HCT116 (cell line): ENCODE data around the gene ZNF839. TPM values are rescaled to one million over a fixed set of nuclear protein-coding genes. Genes with fewer than 3 reads are reported as not detected.

ENCODE experiments used
- ATAC-seq: fragments of 200-7000 bp; cut with Tn5 transposase; 2 replicates; pipeline ENCODE4 v1.9.1; 2020; ENCODE audit warnings: mild to moderate bottlenecking, moderate library complexity
- BruUV-seq: library from RNA; stranded (reverse); fragments of 400-500 nt; replicated peaks from 2 replicates; lab custom pipeline; 2021; lab: Mats Ljungman, UMichigan
- CTCF ChIA-PET: fragments of 300-600 bp; sonication (Branson Sonifier 250); formaldehyde crosslinking; loops from one replicate; lab custom pipeline; 2021; ENCODE audit warnings: antibody characterized with exemption; lab: Charles Lee
- POLR2A ChIA-PET: fragments of 300-600, 350-600 bp; sonication (Branson Sonifier 250); formaldehyde crosslinking; loops from one replicate; lab custom pipeline; 2021; ENCODE audit warnings: antibody characterized with exemption; lab: Charles Lee
- RAD21 ChIA-PET, 2 experiments: fragments of 300-600 bp; sonication (Branson Sonifier 250); formaldehyde crosslinking; loops; one replicate each; lab custom pipeline; 2023; ENCODE audit warnings: low total read pairs in 2 of 2; ENCODE audit not compliant: uncharacterized antibody in 2 of 2, unreplicated experiment in 2 of 2, low non-redundant PET in 1 of 2; lab: Charles Lee
- DNase-seq: peaks from one replicate; pipeline ENCODE4 v3.0.0-alpha.2; 2010; ENCODE audit warnings: low read depth, low spot score
- H2AFZ ChIP-seq: fragments of 200-600 bp; shearing (Covaris generic), sonication (generic); 2 replicates; pipeline ENCODE4 v1.6.1; 2017; ENCODE audit warnings: low read depth, mixed run types, mixed read lengths, antibody characterized with exemption, low read length; ENCODE audit not compliant: poor library complexity, severe bottlenecking
- H3K27ac ChIP-seq: 2 replicates; pipeline ENCODE4 v1.5.1; 2012; ENCODE audit warnings: low read depth, low read length
- H3K27me3 ChIP-seq: fragments of 200-600 bp; sonication (generic); 2 replicates; pipeline ENCODE4 v1.6.1; 2016; ENCODE audit warnings: mixed run types, low read length, mixed read lengths; ENCODE audit not compliant: insufficient read depth
- H3K36me3 ChIP-seq, 2 experiments: fragments of 200-500 bp in 1 of 2; fragments of 200-600 bp in 1 of 2; sonication (Bioruptor generic) in 1 of 2; sonication (generic) in 1 of 2; 2 replicates each; pipeline versions ENCODE4 v1.5.1 to v1.6.1; 2014 to 2016; ENCODE audit warnings: low read length in 2 of 2, inconsistent platforms in 1 of 2, mixed read lengths in 1 of 2, mixed run types in 1 of 2; ENCODE audit not compliant: insufficient read depth in 2 of 2, control insufficient read depth in 1 of 2
- H3K4me1 ChIP-seq, 2 experiments: fragments of 200-600 bp in 1 of 2; sonication (generic) in 1 of 2; 2 replicates each; pipeline versions ENCODE4 v1.5.1 to v1.6.1; 2012 to 2017; ENCODE audit warnings: low read length in 2 of 2, inconsistent platforms in 1 of 2, mild to moderate bottlenecking in 1 of 2, mixed read lengths in 1 of 2, mixed run types in 1 of 2, moderate library complexity in 1 of 2; ENCODE audit not compliant: insufficient read depth in 2 of 2, control insufficient read depth in 1 of 2
- H3K4me2 ChIP-seq: fragments of 200-600 bp; sonication (generic); 2 replicates; pipeline ENCODE4 v1.6.1; 2017; ENCODE audit warnings: mixed run types, low read length, mixed read lengths
- H3K4me3 ChIP-seq, 2 experiments: fragments of 200-600 bp in 1 of 2; sonication (generic) in 1 of 2; replicated peaks in 1 of 2; 2 replicates each; pipeline ENCODE4 v1.5.1; 2011 to 2016; ENCODE audit warnings: low read length in 2 of 2, control low read depth in 1 of 2, low read depth in 1 of 2, mild to moderate bottlenecking in 1 of 2, mixed read lengths in 1 of 2, mixed run types in 1 of 2
- H3K79me2 ChIP-seq: fragments of 200-600 bp; sonication (generic); 2 replicates; pipeline ENCODE4 v1.6.1; 2017; ENCODE audit warnings: mild to moderate bottlenecking, mixed run types, low read length, moderate library complexity, mixed read lengths; ENCODE audit not compliant: insufficient read depth
- H3K9ac ChIP-seq: fragments of 200-600 bp; sonication (generic); 2 replicates; pipeline ENCODE4 v1.6.1; 2016; ENCODE audit warnings: low read length, mixed read lengths
- H3K9me2 ChIP-seq: fragments of 200-600 bp; sonication (generic), shearing (Covaris generic); 2 replicates; pipeline ENCODE4 v1.6.1; 2017; ENCODE audit warnings: mixed run types, mild to moderate bottlenecking, moderate library complexity; ENCODE audit not compliant: insufficient read depth
- H3K9me3 ChIP-seq, 2 experiments: fragments of 200-500 bp in 1 of 2; fragments of 200-600 bp in 1 of 2; sonication (Bioruptor generic) in 1 of 2; sonication (generic) in 1 of 2; 2 replicates each; pipeline ENCODE4 v1.6.1; 2014 to 2017; ENCODE audit warnings: low read length in 2 of 2, mixed read lengths in 2 of 2, inconsistent platforms in 1 of 2, low read depth in 1 of 2, mild to moderate bottlenecking in 1 of 2, mixed run types in 1 of 2, moderate library complexity in 1 of 2; ENCODE audit not compliant: control insufficient read depth in 1 of 2, insufficient read depth in 1 of 2
- H4K20me1 ChIP-seq: fragments of 200-600 bp; sonication (generic), shearing (Covaris generic); 2 replicates; pipeline ENCODE4 v1.6.1; 2017; ENCODE audit warnings: mixed run types, mild to moderate bottlenecking, moderate library complexity; ENCODE audit not compliant: insufficient read depth
- CEBPB ChIP-seq: IDR thresholded peaks from 2 replicates; pipeline ENCODE4 v1.6.1; 2012; ENCODE audit warnings: low read depth
- EZH2 ChIP-seq: fragments of 200-600 bp; sonication (generic); IDR thresholded peaks from 2 replicates; pipeline ENCODE4 v1.6.1; 2017; ENCODE audit warnings: antibody characterized with exemption, mixed run types
- EZH2phosphoT487 ChIP-seq: fragments of 200-600 bp; IDR thresholded peaks from 2 replicates; pipeline ENCODE4 v1.6.1; 2018; ENCODE audit warnings: antibody characterized with exemption, borderline replicate concordance
- POLR2A ChIP-seq: IDR thresholded peaks from 2 replicates; pipeline ENCODE4 v1.7.0; 2011; ENCODE audit warnings: borderline replicate concordance; ENCODE audit not compliant: insufficient read depth, insufficient read length; ENCODE audit errors: extremely low read depth
- SP1 ChIP-seq: IDR thresholded peaks from 2 replicates; pipeline ENCODE4 v1.6.1; 2012; ENCODE audit warnings: low read depth
- ZFX ChIP-seq: fragments of 450-650 bp; IDR thresholded peaks from 2 replicates; pipeline ENCODE4 v1.6.1; 2017
- ZNF274 ChIP-seq: fragments of 200-500 bp; sonication (Bioruptor generic); IDR thresholded peaks from 2 replicates; pipeline ENCODE4 v1.6.1; 2014; ENCODE audit warnings: mild to moderate bottlenecking, low read depth, low read length, inconsistent platforms
- intact Hi-C: fragments of 100-400 bp; cut with micrococcal nuclease; formaldehyde crosslinking; loops from 2 replicates; pipeline ENCODE4 v1.10.0; 2022
- total RNA-seq: library from RNA; stranded (reverse); gene quantifications from one replicate; pipeline ENCODE4 v1.2.1, GENCODE V29; 2021; ENCODE audit not compliant: unreplicated experiment
- TF ChIP-seq, protein P1 (sequence below): IDR thresholded peaks from 2 replicates; pipeline ENCODE4 v1.6.1; 2012
- TF ChIP-seq, protein P2 (sequence below), 3 experiments: fragments of 200-600 bp in 1 of 3; sonication (generic) in 1 of 3; IDR thresholded peaks in 2 of 3; conservative IDR thresholded peaks in 1 of 3; 2 replicates each; pipeline ENCODE4 v1.5.1; 2012 to 2017; ENCODE audit warnings: low read depth in 2 of 3, low read length in 2 of 3, antibody characterized with exemption in 1 of 3, borderline replicate concordance in 1 of 3, control low read depth in 1 of 3, mild to moderate bottlenecking in 1 of 3, mixed read lengths in 1 of 3, mixed run types in 1 of 3, moderate library complexity in 1 of 3; ENCODE audit not compliant: insufficient read depth in 1 of 3

ZNF839 gene
- total RNA-seq, 1 experiment from 2014 or later = 17.7 TPM

DNA sequence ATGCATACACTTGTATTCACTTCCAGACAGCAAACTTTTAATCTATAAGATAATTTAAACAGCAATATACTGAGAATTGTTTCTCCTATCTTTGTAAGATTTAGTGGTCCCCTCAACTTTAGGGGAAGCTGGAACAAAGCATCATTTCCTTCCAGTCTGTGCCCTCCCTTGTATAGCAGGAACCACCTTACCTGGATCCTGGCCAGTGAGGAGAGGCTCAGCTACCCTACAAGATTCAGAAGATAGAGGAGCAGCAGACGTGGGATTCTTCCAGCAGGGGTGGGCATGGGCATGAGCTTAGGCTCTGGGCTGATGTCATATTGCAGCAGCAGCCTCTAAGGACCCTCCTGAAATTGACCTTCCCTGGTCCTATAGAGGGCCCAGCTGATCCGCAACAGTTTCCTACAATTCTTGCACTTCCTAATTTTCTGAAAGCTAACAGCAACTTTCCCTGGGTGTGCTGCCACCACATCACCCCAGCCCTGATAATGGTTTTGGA, 35.9 kb upstream of the ZNF839 start:
- no TSS peak for BruUV-seq
- no peak overlapping the region for H3K27ac ChIP-seq
- H3K9me2 ChIP-seq = no peaks in the 10 kb centered on the region
- TF ChIP-seq SP1 (no peak), EZH2phosphoT487 (no peak), CEBPB (no peak), ZNF274 (no peak), POLR2A (no peak), EZH2 (no peak)
- TF ChIP-seq, protein P1, sequence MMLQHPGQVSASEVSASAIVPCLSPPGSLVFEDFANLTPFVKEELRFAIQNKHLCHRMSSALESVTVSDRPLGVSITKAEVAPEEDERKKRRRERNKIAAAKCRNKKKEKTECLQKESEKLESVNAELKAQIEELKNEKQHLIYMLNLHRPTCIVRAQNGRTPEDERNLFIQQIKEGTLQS = no peak
- TF ChIP-seq, protein P2, sequence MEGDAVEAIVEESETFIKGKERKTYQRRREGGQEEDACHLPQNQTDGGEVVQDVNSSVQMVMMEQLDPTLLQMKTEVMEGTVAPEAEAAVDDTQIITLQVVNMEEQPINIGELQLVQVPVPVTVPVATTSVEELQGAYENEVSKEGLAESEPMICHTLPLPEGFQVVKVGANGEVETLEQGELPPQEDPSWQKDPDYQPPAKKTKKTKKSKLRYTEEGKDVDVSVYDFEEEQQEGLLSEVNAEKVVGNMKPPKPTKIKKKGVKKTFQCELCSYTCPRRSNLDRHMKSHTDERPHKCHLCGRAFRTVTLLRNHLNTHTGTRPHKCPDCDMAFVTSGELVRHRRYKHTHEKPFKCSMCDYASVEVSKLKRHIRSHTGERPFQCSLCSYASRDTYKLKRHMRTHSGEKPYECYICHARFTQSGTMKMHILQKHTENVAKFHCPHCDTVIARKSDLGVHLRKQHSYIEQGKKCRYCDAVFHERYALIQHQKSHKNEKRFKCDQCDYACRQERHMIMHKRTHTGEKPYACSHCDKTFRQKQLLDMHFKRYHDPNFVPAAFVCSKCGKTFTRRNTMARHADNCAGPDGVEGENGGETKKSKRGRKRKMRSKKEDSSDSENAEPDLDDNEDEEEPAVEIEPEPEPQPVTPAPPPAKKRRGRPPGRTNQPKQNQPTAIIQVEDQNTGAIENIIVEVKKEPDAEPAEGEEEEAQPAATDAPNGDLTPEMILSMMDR (IDR thresholded peaks at IDR 0.05 in 2 of 3, conservative IDR thresholded peaks at IDR 0.05 in 1 of 3; ENCODE audit: borderline replicate concordance in 1 of 3, insufficient read depth in 1 of 3, low read depth in 2 of 3, low read length in 2 of 3) = no peak
- no peak for DNase-seq
- ChIA-PET RAD21 (no interaction called here), POLR2A (interaction anchor here (1.3 kb wide), 1 partner anchor 21 kb away, joined by 3 read pairs; the partner anchor contains the start of gene MOK), CTCF (no interaction called here)
- H3K36me3 ChIP-seq = no peaks in the 10 kb centered on the region
- H3K4me2 ChIP-seq = no peak overlapping the region
- no peak overlapping the region for H3K4me3 ChIP-seq
- H3K27me3 ChIP-seq = no peaks in the 10 kb centered on the region
- H3K9ac ChIP-seq = no peak overlapping the region
- no peaks in the 10 kb centered on the region for H4K20me1 ChIP-seq
- H3K79me2 ChIP-seq = no peaks in the 10 kb centered on the region
- no peaks in the 10 kb centered on the region for H3K9me3 ChIP-seq
- no peak for ATAC-seq
- H2AFZ ChIP-seq = no peak overlapping the region
- peaks cover 27 to 46% of the 10 kb centered on the region in 2 experiments for H3K4me1 ChIP-seq
- intact Hi-C loops = no loop called here

DNA sequence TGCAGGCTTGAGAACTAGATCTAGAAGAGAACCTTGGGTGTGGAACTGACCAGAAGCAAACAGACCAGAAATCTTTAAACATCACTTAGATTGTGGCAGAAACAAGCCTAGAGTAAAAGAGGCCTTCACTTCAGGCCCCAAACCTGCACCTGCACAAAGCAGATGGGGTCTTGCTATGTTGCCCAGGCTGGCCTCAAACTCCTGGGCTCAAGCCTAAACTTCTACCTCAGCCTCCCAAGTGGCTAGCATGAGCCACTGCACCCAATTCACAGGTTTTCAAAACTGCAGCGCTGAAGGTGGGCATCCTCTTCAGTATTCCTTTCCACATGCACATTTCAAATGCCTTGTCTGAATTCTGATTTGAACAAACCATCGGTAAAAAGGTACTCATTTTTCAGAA, 34.4 kb upstream of the ZNF839 start:
- no peak overlapping the region for H3K27ac ChIP-seq
- H3K79me2 ChIP-seq = no peaks in the 10 kb centered on the region
- intact Hi-C loops = no loop called here
- no peaks in the 10 kb centered on the region for H4K20me1 ChIP-seq
- DNase-seq (no peak), ATAC-seq (0 out of 2 replicates have a peak, but pooled peaks have one; percentile 52)
- TF ChIP-seq ZFX = no peak
- TF ChIP-seq, protein P2 (IDR thresholded peaks at IDR 0.05 in 2 of 3, conservative IDR thresholded peaks at IDR 0.05 in 1 of 3; ENCODE audit: borderline replicate concordance in 1 of 3, insufficient read depth in 1 of 3, low read depth in 2 of 3, low read length in 2 of 3) = peak in 2 of 3 experiments; percentile 15 to 37; a peak in 2 of 6 replicates
- peaks cover 12 to 32% of the 10 kb centered on the region in 2 experiments for H3K4me1 ChIP-seq
- H3K9ac ChIP-seq = no peak overlapping the region
- no peaks in the 10 kb centered on the region for H3K27me3 ChIP-seq
- CTCF ChIA-PET = no interaction called here
- H2AFZ ChIP-seq = no peak overlapping the region
- H3K9me3 ChIP-seq = no peaks in the 10 kb centered on the region
- H3K36me3 ChIP-seq = no peaks in the 10 kb centered on the region
- POLR2A ChIA-PET = no interaction called here
- H3K9me2 ChIP-seq = no peaks in the 10 kb centered on the region
- no TSS peak for BruUV-seq
- RAD21 ChIA-PET = interaction anchor here in 1 of 2 experiments (0.5 to 0.6 kb wide), 2 partner anchors 20 to 28 kb away, joined by 3 to 7 read pairs; partner anchors contain the start of gene MOK
- no peak overlapping the region for H3K4me3 ChIP-seq
- no peak overlapping the region for H3K4me2 ChIP-seq
